WTC11 (cell line): ENCODE measurements around the gene EXD3. TPM values are rescaled to one million over a fixed set of nuclear protein-coding genes. Genes with fewer than 3 reads are reported as not detected.

Experiments
- ATAC-seq: fragments of 200-7000 bp; cut with Tn5 transposase; 2 replicates; pipeline ENCODE4 v1.10.0; 2021; ENCODE audit warnings: mild to moderate bottlenecking, moderate library complexity
- CTCF ChIA-PET: fragments of 300-600 bp; sonication (Branson Sonifier 250); formaldehyde crosslinking; loops from one replicate; lab custom pipeline; 2021; ENCODE audit warnings: antibody characterized with exemption; lab: Charles Lee
- POLR2A ChIA-PET: fragments of 350-600 bp; sonication (Branson Sonifier 250); formaldehyde crosslinking; loops from one replicate; lab custom pipeline; 2021; ENCODE audit warnings: antibody characterized with exemption; lab: Charles Lee
- DNase-seq: peaks from one replicate; pipeline ENCODE4 v3.0.0; 2021; ENCODE audit warnings: low spot score
- H3K27ac Mint-ChIP-seq: 2 replicates; pipeline ENCODE4 v1.8.0; 2021; ENCODE audit warnings: mixed read lengths
- H3K27me3 Mint-ChIP-seq: 2 replicates; pipeline ENCODE4 v1.8.0; 2021; ENCODE audit warnings: low read depth, mild to moderate bottlenecking, moderate library complexity, mixed read lengths
- H3K36me3 Mint-ChIP-seq: 2 replicates; pipeline ENCODE4 v1.8.0; 2021; ENCODE audit warnings: mixed read lengths
- H3K4me1 Mint-ChIP-seq: 2 replicates; pipeline ENCODE4 v1.8.0; 2022; ENCODE audit warnings: mixed read lengths
- H3K4me3 Mint-ChIP-seq: 2 replicates; pipeline ENCODE4 v1.8.0; 2021; ENCODE audit warnings: mild to moderate bottlenecking, moderate library complexity, mixed read lengths
- H3K9me3 Mint-ChIP-seq: 2 replicates; pipeline ENCODE4 v1.8.0; 2021; ENCODE audit warnings: mixed read lengths
- CREB1 ChIP-seq: sonication (generic); formaldehyde crosslinking; IDR thresholded peaks from 2 replicates; pipeline ENCODE4 v1.8.0; 2023; ENCODE audit warnings: mild to moderate bottlenecking, missing genetic modification reagents
- ELF4 ChIP-seq: sonication (generic); formaldehyde crosslinking; IDR thresholded peaks from 2 replicates; pipeline ENCODE4 v1.8.1; 2022; ENCODE audit warnings: low read depth, mild to moderate bottlenecking, moderate library complexity, missing genetic modification reagents
- FOXP1 ChIP-seq: sonication (generic); formaldehyde crosslinking; IDR thresholded peaks from 2 replicates; pipeline ENCODE4 v1.8.0; 2022; ENCODE audit warnings: missing genetic modification reagents, mild to moderate bottlenecking, moderate library complexity, borderline replicate concordance
- KAT7 ChIP-seq: sonication (generic); formaldehyde crosslinking; IDR thresholded peaks from 2 replicates; pipeline ENCODE4 v1.8.1; 2023; ENCODE audit warnings: missing genetic modification reagents, mild to moderate bottlenecking, borderline replicate concordance
- NFE2L1 ChIP-seq: sonication (generic); formaldehyde crosslinking; IDR thresholded peaks from 2 replicates; pipeline ENCODE4 v1.8.1; 2023; ENCODE audit warnings: missing genetic modification reagents
- NFYB ChIP-seq: sonication (generic); formaldehyde crosslinking; conservative IDR thresholded peaks from 2 replicates; pipeline ENCODE4 v1.8.0; 2022; ENCODE audit warnings: low read depth, missing genetic modification reagents
- NR1H2 ChIP-seq: sonication (generic); formaldehyde crosslinking; IDR thresholded peaks from 2 replicates; pipeline ENCODE4 v1.9.0; 2021; ENCODE audit warnings: mild to moderate bottlenecking, moderate library complexity, missing genetic modification reagents
- PRRX2 ChIP-seq: fragments of 250-450 bp; sonication (Bioruptor Pico); IDR thresholded peaks from 2 replicates; pipeline ENCODE4 v1.8.0; 2021; ENCODE audit warnings: mild to moderate bottlenecking
- ZNF396 ChIP-seq: fragments of 250-450 bp; sonication (Bioruptor Pico); IDR thresholded peaks from 2 replicates; pipeline ENCODE4 v1.8.0; 2021; ENCODE audit warnings: mild to moderate bottlenecking, moderate library complexity, borderline replicate concordance
- total RNA-seq: library from RNA; stranded (reverse); gene quantifications from 3 replicates; pipeline ENCODE4 v1.2.3, GENCODE V29; 2021
- TF ChIP-seq, protein P1 (sequence below): sonication (generic); formaldehyde crosslinking; IDR thresholded peaks from 2 replicates; pipeline ENCODE4 v1.8.0; 2023; ENCODE audit warnings: mild to moderate bottlenecking, missing genetic modification reagents
- TF ChIP-seq, protein P2 (sequence below): sonication (generic); formaldehyde crosslinking; IDR thresholded peaks from 2 replicates; pipeline ENCODE4 v1.8.1; 2022; ENCODE audit warnings: mild to moderate bottlenecking, moderate library complexity, missing genetic modification reagents
- TF ChIP-seq, protein P3 (sequence below): sonication (generic); formaldehyde crosslinking; IDR thresholded peaks from 2 replicates; pipeline ENCODE4 v1.8.0; 2022; ENCODE audit warnings: mild to moderate bottlenecking, missing genetic modification reagents
- TF ChIP-seq, protein P4 (sequence below): fragments of 250-450 bp; sonication (Bioruptor Pico); IDR thresholded peaks from 2 replicates; pipeline ENCODE4 v1.9.0; 2021; ENCODE audit warnings: mild to moderate bottlenecking, borderline replicate concordance
- TF ChIP-seq, protein P5 (sequence below): sonication (generic); formaldehyde crosslinking; IDR thresholded peaks from 2 replicates; pipeline ENCODE4 v1.8.0; 2023; ENCODE audit warnings: missing genetic modification reagents, mild to moderate bottlenecking, borderline replicate concordance
- TF ChIP-seq, protein P6 (sequence below): sonication (generic); formaldehyde crosslinking; IDR thresholded peaks from 2 replicates; pipeline ENCODE4 v1.8.1; 2023; ENCODE audit warnings: mild to moderate bottlenecking, missing genetic modification reagents
- TF ChIP-seq, protein P7 (sequence below): sonication (generic); formaldehyde crosslinking; IDR thresholded peaks from 2 replicates; pipeline ENCODE4 v1.8.0; 2022; ENCODE audit warnings: mild to moderate bottlenecking, missing genetic modification reagents
- TF ChIP-seq, protein P8 (sequence below): sonication (generic); formaldehyde crosslinking; IDR thresholded peaks from 2 replicates; pipeline ENCODE4 v1.8.0; 2023; ENCODE audit warnings: missing genetic modification reagents

The EXD3 gene
- total RNA-seq, 1 experiment from 2014 or later = 21.2 TPM

DNA sequence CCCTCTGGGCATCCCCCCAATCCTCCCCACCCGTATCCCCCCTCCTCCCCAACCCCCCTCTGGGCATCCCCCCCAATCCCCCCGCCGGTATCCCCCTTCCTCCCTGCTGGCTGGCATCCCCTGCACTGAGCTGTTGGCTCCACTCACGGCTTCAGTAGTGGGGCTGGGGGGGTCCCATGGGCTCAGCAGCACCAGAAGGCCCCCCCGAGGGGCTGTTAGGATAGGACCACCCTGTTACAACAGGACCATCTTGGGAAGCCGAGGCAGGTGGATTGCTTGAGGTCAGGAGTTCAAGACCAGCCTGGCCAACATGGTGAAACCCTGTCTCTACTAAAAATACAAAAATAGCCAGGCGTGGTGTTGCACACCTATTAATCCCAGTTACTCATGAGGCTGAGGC lies 42.4 kb downstream of the EXD3 start:
- Mint-ChIP-seq H3K4me3 (no peak overlapping the region), H3K9me3 (0 out of 2 replicates have a peak, but pooled peaks cover 6% of the 10 kb centered on the region), H3K36me3 (peaks cover 6% of the 10 kb centered on the region; the same call in 1 of the 2 replicates), H3K27ac (no peak overlapping the region), H3K4me1 (peaks cover 3% of the 10 kb centered on the region; the same call in 1 of the 2 replicates), H3K27me3 (peaks cover 14% of the 10 kb centered on the region)
- ATAC-seq (no peak), DNase-seq (peak; percentile 1)
- TF ChIP-seq KAT7 (CRISPR knock-in tag) = no peak
- TF ChIP-seq, protein P1, sequence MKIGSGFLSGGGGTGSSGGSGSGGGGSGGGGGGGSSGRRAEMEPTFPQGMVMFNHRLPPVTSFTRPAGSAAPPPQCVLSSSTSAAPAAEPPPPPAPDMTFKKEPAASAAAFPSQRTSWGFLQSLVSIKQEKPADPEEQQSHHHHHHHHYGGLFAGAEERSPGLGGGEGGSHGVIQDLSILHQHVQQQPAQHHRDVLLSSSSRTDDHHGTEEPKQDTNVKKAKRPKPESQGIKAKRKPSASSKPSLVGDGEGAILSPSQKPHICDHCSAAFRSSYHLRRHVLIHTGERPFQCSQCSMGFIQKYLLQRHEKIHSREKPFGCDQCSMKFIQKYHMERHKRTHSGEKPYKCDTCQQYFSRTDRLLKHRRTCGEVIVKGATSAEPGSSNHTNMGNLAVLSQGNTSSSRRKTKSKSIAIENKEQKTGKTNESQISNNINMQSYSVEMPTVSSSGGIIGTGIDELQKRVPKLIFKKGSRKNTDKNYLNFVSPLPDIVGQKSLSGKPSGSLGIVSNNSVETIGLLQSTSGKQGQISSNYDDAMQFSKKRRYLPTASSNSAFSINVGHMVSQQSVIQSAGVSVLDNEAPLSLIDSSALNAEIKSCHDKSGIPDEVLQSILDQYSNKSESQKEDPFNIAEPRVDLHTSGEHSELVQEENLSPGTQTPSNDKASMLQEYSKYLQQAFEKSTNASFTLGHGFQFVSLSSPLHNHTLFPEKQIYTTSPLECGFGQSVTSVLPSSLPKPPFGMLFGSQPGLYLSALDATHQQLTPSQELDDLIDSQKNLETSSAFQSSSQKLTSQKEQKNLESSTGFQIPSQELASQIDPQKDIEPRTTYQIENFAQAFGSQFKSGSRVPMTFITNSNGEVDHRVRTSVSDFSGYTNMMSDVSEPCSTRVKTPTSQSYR (CRISPR knock-in tag) = no peak
- TF ChIP-seq, protein P2, sequence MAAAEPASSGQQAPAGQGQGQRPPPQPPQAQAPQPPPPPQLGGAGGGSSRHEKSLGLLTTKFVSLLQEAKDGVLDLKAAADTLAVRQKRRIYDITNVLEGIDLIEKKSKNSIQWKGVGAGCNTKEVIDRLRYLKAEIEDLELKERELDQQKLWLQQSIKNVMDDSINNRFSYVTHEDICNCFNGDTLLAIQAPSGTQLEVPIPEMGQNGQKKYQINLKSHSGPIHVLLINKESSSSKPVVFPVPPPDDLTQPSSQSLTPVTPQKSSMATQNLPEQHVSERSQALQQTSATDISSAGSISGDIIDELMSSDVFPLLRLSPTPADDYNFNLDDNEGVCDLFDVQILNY (CRISPR knock-in tag) = no peak
- POLR2A ChIA-PET = no interaction called here
- CTCF ChIA-PET = no interaction called here

DNA sequence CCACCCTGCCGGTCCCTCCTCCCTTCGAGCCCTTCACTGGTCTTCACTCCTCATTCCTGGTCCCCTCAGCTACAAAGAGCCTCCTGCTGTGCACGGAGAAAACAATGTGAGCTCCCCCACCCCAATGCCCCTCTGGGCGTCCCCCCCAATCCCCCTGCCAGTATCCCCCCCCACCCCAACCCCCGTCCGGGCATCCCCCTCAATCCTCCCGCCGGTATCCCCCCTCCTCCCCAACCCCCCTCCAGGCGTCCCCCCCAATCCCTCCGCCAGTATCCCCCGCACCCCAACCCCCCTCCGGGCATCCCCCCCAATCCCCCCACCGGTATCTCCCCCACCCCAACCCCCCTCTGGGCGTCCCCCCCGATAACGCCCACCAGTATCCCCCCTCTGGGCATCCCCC lies 42.8 kb downstream of the EXD3 start:
- Mint-ChIP-seq H3K36me3 (peaks cover 8% of the 10 kb centered on the region; the same call in 1 of the 2 replicates), H3K27ac (no peak overlapping the region), H3K4me3 (no peak overlapping the region), H3K9me3 (0 out of 2 replicates have a peak, but pooled peaks cover 7% of the 10 kb centered on the region), H3K27me3 (peaks cover 16% of the 10 kb centered on the region), H3K4me1 (peaks cover 3% of the 10 kb centered on the region; the same call in 1 of the 2 replicates)
- ChIA-PET POLR2A (no interaction called here), CTCF (no interaction called here)
- TF ChIP-seq, protein P3, sequence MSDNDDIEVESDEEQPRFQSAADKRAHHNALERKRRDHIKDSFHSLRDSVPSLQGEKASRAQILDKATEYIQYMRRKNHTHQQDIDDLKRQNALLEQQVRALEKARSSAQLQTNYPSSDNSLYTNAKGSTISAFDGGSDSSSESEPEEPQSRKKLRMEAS (CRISPR knock-in tag) = no peak
- TF ChIP-seq, protein P4, sequence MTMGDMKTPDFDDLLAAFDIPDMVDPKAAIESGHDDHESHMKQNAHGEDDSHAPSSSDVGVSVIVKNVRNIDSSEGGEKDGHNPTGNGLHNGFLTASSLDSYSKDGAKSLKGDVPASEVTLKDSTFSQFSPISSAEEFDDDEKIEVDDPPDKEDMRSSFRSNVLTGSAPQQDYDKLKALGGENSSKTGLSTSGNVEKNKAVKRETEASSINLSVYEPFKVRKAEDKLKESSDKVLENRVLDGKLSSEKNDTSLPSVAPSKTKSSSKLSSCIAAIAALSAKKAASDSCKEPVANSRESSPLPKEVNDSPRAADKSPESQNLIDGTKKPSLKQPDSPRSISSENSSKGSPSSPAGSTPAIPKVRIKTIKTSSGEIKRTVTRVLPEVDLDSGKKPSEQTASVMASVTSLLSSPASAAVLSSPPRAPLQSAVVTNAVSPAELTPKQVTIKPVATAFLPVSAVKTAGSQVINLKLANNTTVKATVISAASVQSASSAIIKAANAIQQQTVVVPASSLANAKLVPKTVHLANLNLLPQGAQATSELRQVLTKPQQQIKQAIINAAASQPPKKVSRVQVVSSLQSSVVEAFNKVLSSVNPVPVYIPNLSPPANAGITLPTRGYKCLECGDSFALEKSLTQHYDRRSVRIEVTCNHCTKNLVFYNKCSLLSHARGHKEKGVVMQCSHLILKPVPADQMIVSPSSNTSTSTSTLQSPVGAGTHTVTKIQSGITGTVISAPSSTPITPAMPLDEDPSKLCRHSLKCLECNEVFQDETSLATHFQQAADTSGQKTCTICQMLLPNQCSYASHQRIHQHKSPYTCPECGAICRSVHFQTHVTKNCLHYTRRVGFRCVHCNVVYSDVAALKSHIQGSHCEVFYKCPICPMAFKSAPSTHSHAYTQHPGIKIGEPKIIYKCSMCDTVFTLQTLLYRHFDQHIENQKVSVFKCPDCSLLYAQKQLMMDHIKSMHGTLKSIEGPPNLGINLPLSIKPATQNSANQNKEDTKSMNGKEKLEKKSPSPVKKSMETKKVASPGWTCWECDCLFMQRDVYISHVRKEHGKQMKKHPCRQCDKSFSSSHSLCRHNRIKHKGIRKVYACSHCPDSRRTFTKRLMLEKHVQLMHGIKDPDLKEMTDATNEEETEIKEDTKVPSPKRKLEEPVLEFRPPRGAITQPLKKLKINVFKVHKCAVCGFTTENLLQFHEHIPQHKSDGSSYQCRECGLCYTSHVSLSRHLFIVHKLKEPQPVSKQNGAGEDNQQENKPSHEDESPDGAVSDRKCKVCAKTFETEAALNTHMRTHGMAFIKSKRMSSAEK (CRISPR knock-in tag) = no peak
- TF ChIP-seq ELF4 = no peak
- no peak for TF ChIP-seq CREB1
- TF ChIP-seq, protein P5, sequence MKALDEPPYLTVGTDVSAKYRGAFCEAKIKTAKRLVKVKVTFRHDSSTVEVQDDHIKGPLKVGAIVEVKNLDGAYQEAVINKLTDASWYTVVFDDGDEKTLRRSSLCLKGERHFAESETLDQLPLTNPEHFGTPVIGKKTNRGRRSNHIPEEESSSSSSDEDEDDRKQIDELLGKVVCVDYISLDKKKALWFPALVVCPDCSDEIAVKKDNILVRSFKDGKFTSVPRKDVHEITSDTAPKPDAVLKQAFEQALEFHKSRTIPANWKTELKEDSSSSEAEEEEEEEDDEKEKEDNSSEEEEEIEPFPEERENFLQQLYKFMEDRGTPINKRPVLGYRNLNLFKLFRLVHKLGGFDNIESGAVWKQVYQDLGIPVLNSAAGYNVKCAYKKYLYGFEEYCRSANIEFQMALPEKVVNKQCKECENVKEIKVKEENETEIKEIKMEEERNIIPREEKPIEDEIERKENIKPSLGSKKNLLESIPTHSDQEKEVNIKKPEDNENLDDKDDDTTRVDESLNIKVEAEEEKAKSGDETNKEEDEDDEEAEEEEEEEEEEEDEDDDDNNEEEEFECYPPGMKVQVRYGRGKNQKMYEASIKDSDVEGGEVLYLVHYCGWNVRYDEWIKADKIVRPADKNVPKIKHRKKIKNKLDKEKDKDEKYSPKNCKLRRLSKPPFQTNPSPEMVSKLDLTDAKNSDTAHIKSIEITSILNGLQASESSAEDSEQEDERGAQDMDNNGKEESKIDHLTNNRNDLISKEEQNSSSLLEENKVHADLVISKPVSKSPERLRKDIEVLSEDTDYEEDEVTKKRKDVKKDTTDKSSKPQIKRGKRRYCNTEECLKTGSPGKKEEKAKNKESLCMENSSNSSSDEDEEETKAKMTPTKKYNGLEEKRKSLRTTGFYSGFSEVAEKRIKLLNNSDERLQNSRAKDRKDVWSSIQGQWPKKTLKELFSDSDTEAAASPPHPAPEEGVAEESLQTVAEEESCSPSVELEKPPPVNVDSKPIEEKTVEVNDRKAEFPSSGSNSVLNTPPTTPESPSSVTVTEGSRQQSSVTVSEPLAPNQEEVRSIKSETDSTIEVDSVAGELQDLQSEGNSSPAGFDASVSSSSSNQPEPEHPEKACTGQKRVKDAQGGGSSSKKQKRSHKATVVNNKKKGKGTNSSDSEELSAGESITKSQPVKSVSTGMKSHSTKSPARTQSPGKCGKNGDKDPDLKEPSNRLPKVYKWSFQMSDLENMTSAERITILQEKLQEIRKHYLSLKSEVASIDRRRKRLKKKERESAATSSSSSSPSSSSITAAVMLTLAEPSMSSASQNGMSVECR (CRISPR knock-in tag) = no peak
- TF ChIP-seq PRRX2 = no peak
- TF ChIP-seq NFYB (CRISPR knock-in tag) = no peak
- TF ChIP-seq, protein P6, sequence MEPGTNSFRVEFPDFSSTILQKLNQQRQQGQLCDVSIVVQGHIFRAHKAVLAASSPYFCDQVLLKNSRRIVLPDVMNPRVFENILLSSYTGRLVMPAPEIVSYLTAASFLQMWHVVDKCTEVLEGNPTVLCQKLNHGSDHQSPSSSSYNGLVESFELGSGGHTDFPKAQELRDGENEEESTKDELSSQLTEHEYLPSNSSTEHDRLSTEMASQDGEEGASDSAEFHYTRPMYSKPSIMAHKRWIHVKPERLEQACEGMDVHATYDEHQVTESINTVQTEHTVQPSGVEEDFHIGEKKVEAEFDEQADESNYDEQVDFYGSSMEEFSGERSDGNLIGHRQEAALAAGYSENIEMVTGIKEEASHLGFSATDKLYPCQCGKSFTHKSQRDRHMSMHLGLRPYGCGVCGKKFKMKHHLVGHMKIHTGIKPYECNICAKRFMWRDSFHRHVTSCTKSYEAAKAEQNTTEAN (CRISPR knock-in tag) = no peak
- TF ChIP-seq ZNF396 (CRISPR knock-in tag) = no peak
- TF ChIP-seq, protein P7, sequence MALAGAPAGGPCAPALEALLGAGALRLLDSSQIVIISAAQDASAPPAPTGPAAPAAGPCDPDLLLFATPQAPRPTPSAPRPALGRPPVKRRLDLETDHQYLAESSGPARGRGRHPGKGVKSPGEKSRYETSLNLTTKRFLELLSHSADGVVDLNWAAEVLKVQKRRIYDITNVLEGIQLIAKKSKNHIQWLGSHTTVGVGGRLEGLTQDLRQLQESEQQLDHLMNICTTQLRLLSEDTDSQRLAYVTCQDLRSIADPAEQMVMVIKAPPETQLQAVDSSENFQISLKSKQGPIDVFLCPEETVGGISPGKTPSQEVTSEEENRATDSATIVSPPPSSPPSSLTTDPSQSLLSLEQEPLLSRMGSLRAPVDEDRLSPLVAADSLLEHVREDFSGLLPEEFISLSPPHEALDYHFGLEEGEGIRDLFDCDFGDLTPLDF = no peak
- no peak for TF ChIP-seq NR1H2 (CRISPR knock-in tag)
- no peak for TF ChIP-seq NFE2L1 (CRISPR knock-in tag)
- no peak for TF ChIP-seq FOXP1 (CRISPR knock-in tag)
- TF ChIP-seq, protein P8, sequence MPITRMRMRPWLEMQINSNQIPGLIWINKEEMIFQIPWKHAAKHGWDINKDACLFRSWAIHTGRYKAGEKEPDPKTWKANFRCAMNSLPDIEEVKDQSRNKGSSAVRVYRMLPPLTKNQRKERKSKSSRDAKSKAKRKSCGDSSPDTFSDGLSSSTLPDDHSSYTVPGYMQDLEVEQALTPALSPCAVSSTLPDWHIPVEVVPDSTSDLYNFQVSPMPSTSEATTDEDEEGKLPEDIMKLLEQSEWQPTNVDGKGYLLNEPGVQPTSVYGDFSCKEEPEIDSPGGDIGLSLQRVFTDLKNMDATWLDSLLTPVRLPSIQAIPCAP = no peak
- DNase-seq (no peak), ATAC-seq (no peak)
